Ovary (tissue), 9 donors: ENCODE data around the gene NAB1. TPM values are rescaled to one million over a fixed set of nuclear protein-coding genes. Genes with fewer than 3 reads are reported as not detected.
"Not testable (repeated sequence)": the region's sequence is repeated elsewhere in the genome, so short reads cannot be mapped to it uniquely, and the experiment has no call there.

ENCODE experiments used
- DNase-seq, 5 donors: peaks; one replicate each; pipeline ENCODE4 v3.0.0-alpha.2; 2019 to 2020
- H3K27ac ChIP-seq, 2 donors: fragments of 200-600 bp; one replicate each; pipeline versions ENCODE4 v1.5.1 to v1.8.0; 2019 to 2022
- H3K27me3 ChIP-seq: fragments of 200-600 bp; one replicate; pipeline ENCODE4 v1.8.0; 2022
- H3K36me3 ChIP-seq: fragments of 200-600 bp; sonication (generic); one replicate; pipeline ENCODE4 v1.5.1; 2019
- H3K4me1 ChIP-seq: one replicate; pipeline ENCODE4 v1.8.1; 2013; ENCODE audit warnings: mild to moderate bottlenecking, moderate library complexity; ENCODE audit not compliant: insufficient read depth
- H3K4me3 ChIP-seq: fragments of 200-600 bp; sonication (generic); one replicate; pipeline ENCODE4 v1.5.1; 2017
- H3K9me3 ChIP-seq, 2 donors: fragments of 200-600 bp in 1 of 2; sonication (generic) in 1 of 2; one replicate each; pipeline versions ENCODE4 v1.5.1 to v1.8.1; 2013 to 2019; ENCODE audit warnings: mild to moderate bottlenecking in 1 of 2, moderate library complexity in 1 of 2
- EP300 ChIP-seq: sonication (generic); formaldehyde crosslinking; IDR thresholded peaks from one replicate; pipeline ENCODE4 v1.6.1; 2017; ENCODE audit warnings: antibody characterized with exemption
- POLR2A ChIP-seq: fragments of 450-650 bp; IDR thresholded peaks from one replicate; pipeline ENCODE4 v1.6.1; 2017; ENCODE audit warnings: antibody characterized with exemption, mild to moderate bottlenecking, moderate library complexity
- WGBS, 3 donors: extraction: QIAGEN DNeasy Blood & Tissue Kit in 1 of 3; methylation state at CpG; one replicate each; pipeline versions ENCODE4 v1.1.5 to v1.1.7; 2013 to 2017; 5-methylcytosine and 5-hydroxymethylcytosine counted together
- intact Hi-C, 4 donors: fragments of 100-400 bp; cut with DNase I; formaldehyde crosslinking; loops; one replicate each; pipeline versions ENCODE4 v1.11.0 to v1.15.1; 2022 to 2023
- polyA plus RNA-seq, 2 donors: library from polyadenylated mRNA; stranded (reverse); fragments of 200-250 nt in 1 of 2; fragments of 350-450 nt in 1 of 2; fragmentation: Illumina TruSeq in 1 of 2; extraction: RNeasy Lipid Tissue Mini Kit (QIAGEN cat#74804) in 1 of 2; gene quantifications; one replicate each; pipeline ENCODE4 v1.2.3, GENCODE V29; 2013 to 2014
- total RNA-seq, 7 donors: library from RNA; depleted of rRNA in 2 of 7; stranded (reverse); fragments of >200 nt in 2 of 7; fragmentation: NEBNext Ultra II Directional in 3 of 7; extraction: Animal tissue kit (Norgen Biotek cat#: 25700) in 3 of 7; gene quantifications; one replicate each; pipeline versions ENCODE4 v1.1.0 to v1.2.4, GENCODE V29; 2016 to 2023
- TF ChIP-seq, protein P1 (sequence below), 3 donors: fragments of 450-650 bp in 2 of 3; fragments of 200-600 bp in 1 of 3; IDR thresholded peaks; one replicate each; pipeline versions ENCODE4 v1.5.1 to v1.8.0; 2016 to 2022; ENCODE audit warnings: antibody characterized with exemption in 3 of 3, mild to moderate bottlenecking in 1 of 3
- donor health status: DM: no; HTN: no; CAD: no; lungs with moderate emphysema.
- donor health status: DM: no; HTN: no; CAD: no.
- donor health status: Bipolar disorder and iron deficiency.
- donor health status: DM: yes; HTN: yes; CAD: no.
- donor health status: DM: no; HTN: no; CAD: no.
- donor health status: DM: yes; HTN: yes; CAD: no.

Gene NAB1
- total and polyA plus RNA-seq, 9 donors = 17.5 to 53.7 (median 39.8) TPM

- no peak overlapping the region for H3K4me3 ChIP-seq
- H3K4me1 ChIP-seq = no peaks in the 10 kb centered on the region
- no peaks in the 10 kb centered on the region for H3K9me3 ChIP-seq
- no peak for TF ChIP-seq POLR2A
- TF ChIP-seq, protein P1, sequence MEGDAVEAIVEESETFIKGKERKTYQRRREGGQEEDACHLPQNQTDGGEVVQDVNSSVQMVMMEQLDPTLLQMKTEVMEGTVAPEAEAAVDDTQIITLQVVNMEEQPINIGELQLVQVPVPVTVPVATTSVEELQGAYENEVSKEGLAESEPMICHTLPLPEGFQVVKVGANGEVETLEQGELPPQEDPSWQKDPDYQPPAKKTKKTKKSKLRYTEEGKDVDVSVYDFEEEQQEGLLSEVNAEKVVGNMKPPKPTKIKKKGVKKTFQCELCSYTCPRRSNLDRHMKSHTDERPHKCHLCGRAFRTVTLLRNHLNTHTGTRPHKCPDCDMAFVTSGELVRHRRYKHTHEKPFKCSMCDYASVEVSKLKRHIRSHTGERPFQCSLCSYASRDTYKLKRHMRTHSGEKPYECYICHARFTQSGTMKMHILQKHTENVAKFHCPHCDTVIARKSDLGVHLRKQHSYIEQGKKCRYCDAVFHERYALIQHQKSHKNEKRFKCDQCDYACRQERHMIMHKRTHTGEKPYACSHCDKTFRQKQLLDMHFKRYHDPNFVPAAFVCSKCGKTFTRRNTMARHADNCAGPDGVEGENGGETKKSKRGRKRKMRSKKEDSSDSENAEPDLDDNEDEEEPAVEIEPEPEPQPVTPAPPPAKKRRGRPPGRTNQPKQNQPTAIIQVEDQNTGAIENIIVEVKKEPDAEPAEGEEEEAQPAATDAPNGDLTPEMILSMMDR (IDR thresholded peaks at IDR 0.05) = no peak
- no peak for TF ChIP-seq EP300
- H3K36me3 ChIP-seq = no peaks in the 10 kb centered on the region
- 90 to 96% (median 95%) methylated on average over 6 of the region's 6 CpGs for WGBS, 3 donors
- no peak overlapping the region for H3K27ac ChIP-seq
- intact Hi-C loops = no loop called here
- no peak for DNase-seq
- H3K27me3 ChIP-seq = no peaks in the 10 kb centered on the region
These were observed 56.4 kb downstream of the NAB1 start for GRCh38 chr2:190705280-190705679.

GRCh38 chr2:190707726-190708125 is 58.8 kb downstream of the NAB1 start:
- Histone ChIP-seq H3K27ac (no peak overlapping the region), H3K36me3 (no peaks in the 10 kb centered on the region), H3K9me3 (no peaks in the 10 kb centered on the region), H3K4me3 (no peak overlapping the region), H3K4me1 (no peaks in the 10 kb centered on the region), H3K27me3 (no peaks in the 10 kb centered on the region)
- no peak for DNase-seq
- no peak for TF ChIP-seq EP300
- TF ChIP-seq, protein P1 (IDR thresholded peaks at IDR 0.05) = no peak
- no peak for TF ChIP-seq POLR2A
- intact Hi-C loops = no loop called here
- 93 to 96% (median 95%) methylated on average over 2 of the region's 2 CpGs for WGBS, 3 donors

- H3K9me3 ChIP-seq, H3K36me3 ChIP-seq, intact Hi-C loops, H3K4me3 ChIP-seq, DNase-seq, H3K27ac ChIP-seq, H3K4me1 ChIP-seq, H3K27me3 ChIP-seq: not testable (repeated sequence)
These were observed 59.8 kb downstream of the NAB1 start for GRCh38 chr2:190708650-190709049.

DNA sequence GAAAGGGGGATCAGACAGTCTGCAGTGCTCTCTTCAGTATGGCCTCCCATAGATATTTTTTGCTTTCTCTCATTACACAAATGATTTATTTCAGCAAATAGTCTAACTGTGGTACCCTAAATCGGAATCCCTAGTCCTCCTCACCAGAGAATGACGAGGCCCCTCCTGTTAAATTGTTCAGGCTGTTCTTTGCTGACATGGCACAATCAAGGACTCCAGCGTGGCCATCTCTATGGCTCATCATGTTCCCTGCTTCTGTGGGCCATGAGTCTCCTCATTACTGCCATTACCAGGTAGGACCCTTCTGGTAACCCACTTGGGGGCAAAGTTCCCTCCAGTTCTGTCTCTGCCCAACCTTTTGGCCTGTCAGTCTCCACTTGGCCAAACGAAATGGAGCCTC is 62.2 kb downstream of the NAB1 start:
- H3K27me3 ChIP-seq = no peaks in the 10 kb centered on the region
- no peaks in the 10 kb centered on the region for H3K4me1 ChIP-seq
- 90 to 92% (median 91%) methylated on average over 4 of the region's 4 CpGs for WGBS, 3 donors
- intact Hi-C loops = no loop called here
- no peaks in the 10 kb centered on the region for H3K9me3 ChIP-seq
- H3K36me3 ChIP-seq = no peaks in the 10 kb centered on the region
- H3K27ac ChIP-seq = no peak overlapping the region
- no peak overlapping the region for H3K4me3 ChIP-seq
- DNase-seq = no peak
- TF ChIP-seq EP300 (no peak), POLR2A (no peak)
- TF ChIP-seq, protein P1 (IDR thresholded peaks at IDR 0.05) = no peak

GRCh38 chr2:190713471-190713870 is 64.6 kb downstream of the NAB1 start:
- Histone ChIP-seq H3K4me3 (no peak overlapping the region), H3K36me3 (no peaks in the 10 kb centered on the region), H3K9me3 (no peaks in the 10 kb centered on the region), H3K27me3 (no peaks in the 10 kb centered on the region), H3K4me1 (no peaks in the 10 kb centered on the region), H3K27ac (no peak overlapping the region)
- TF ChIP-seq EP300 (no peak), POLR2A (no peak)
- TF ChIP-seq, protein P1 (IDR thresholded peaks at IDR 0.05) = no peak
- DNase-seq = no peak
- intact Hi-C loops = no loop called here
